SK-N-SH treated with all-trans-retinoic acid at 6 μM for 48 hours (cell line): Measurements from ENCODE around the gene CCSER1.

Source experiments
- ATAC-seq: fragments of 200-7000 bp; cut with Tn5 transposase; 3 replicates; pipeline ENCODE4 v1.9.1; 2020; ENCODE audit warnings: mild to moderate bottlenecking, moderate library complexity
- ARNTL ChIP-seq: fragments of 450-650 bp; formaldehyde crosslinking; IDR thresholded peaks from 2 replicates; pipeline ENCODE4 v1.5.0; 2020; ENCODE audit warnings: low read depth, mild to moderate bottlenecking, moderate library complexity, borderline replicate concordance
- BACH2 ChIP-seq: fragments of 250-450 bp; sonication (Bioruptor Pico); IDR thresholded peaks from 2 replicates; pipeline ENCODE4 v1.9.0; 2021; ENCODE audit warnings: mild to moderate bottlenecking, borderline replicate concordance
- CREB5 ChIP-seq: fragments of 250-450 bp; sonication (Bioruptor Pico); IDR thresholded peaks from 2 replicates; pipeline ENCODE4 v1.5.1; 2020; ENCODE audit warnings: low read depth, mild to moderate bottlenecking, moderate library complexity
- CSDC2 ChIP-seq: fragments of 250-450 bp; sonication (Bioruptor Pico); IDR thresholded peaks from 2 replicates; pipeline ENCODE4 v1.5.0; 2020; ENCODE audit warnings: mild to moderate bottlenecking, moderate library complexity
- ESRRG ChIP-seq: fragments of 250-450 bp; sonication (Bioruptor Pico); IDR thresholded peaks from 2 replicates; pipeline ENCODE4 v1.6.1; 2021; ENCODE audit warnings: mild to moderate bottlenecking
- GLIS3 ChIP-seq: fragments of 250-450 bp; sonication (Bioruptor Pico); IDR thresholded peaks from 2 replicates; pipeline ENCODE4 v1.5.0; 2020; ENCODE audit warnings: mild to moderate bottlenecking, moderate library complexity
- ISL1 ChIP-seq: fragments of 250-450 bp; sonication (Bioruptor Pico); IDR thresholded peaks from 2 replicates; pipeline ENCODE4 v2.1.2; 2022; ENCODE audit warnings: mild to moderate bottlenecking, moderate library complexity
- OSR1 ChIP-seq: fragments of 250-450 bp; sonication (Bioruptor Pico); IDR thresholded peaks from 2 replicates; pipeline ENCODE4 v1.8.0; 2022; ENCODE audit warnings: moderate library complexity, mild to moderate bottlenecking, inconsistent platforms
- POU6F1 ChIP-seq: fragments of 250-450 bp; sonication (Bioruptor Pico); IDR thresholded peaks from 2 replicates; pipeline ENCODE4 v1.8.0; 2021; ENCODE audit warnings: low read depth, mild to moderate bottlenecking, moderate library complexity, borderline replicate concordance
- PPARA ChIP-seq: fragments of 250-450 bp; sonication (Bioruptor Pico); IDR thresholded peaks from 2 replicates; pipeline ENCODE4 v1.5.0; 2020; ENCODE audit warnings: mild to moderate bottlenecking, borderline replicate concordance
- RARB ChIP-seq: fragments of 250-450 bp; sonication (Bioruptor Pico); IDR thresholded peaks from 2 replicates; pipeline ENCODE4 v1.8.0; 2021; ENCODE audit warnings: mild to moderate bottlenecking, moderate library complexity
- SNAI2 ChIP-seq: fragments of 250-450 bp; sonication (Bioruptor Pico); IDR thresholded peaks from 2 replicates; pipeline ENCODE4 v1.5.0; 2020; ENCODE audit warnings: mild to moderate bottlenecking, moderate library complexity
- TCF4 ChIP-seq: fragments of 250-450 bp; sonication (Bioruptor Pico); IDR thresholded peaks from 2 replicates; pipeline ENCODE4 v1.8.0; 2021; ENCODE audit warnings: mild to moderate bottlenecking, moderate library complexity, borderline replicate concordance
- TOX ChIP-seq: fragments of 250-450 bp; sonication (Bioruptor Pico); IDR thresholded peaks from 2 replicates; pipeline ENCODE4 v1.8.0; 2021; ENCODE audit warnings: mild to moderate bottlenecking, moderate library complexity, borderline replicate concordance
- ZC3H10 ChIP-seq: fragments of 250-450 bp; sonication (Bioruptor Pico); IDR thresholded peaks from 2 replicates; pipeline ENCODE4 v1.5.1; 2021; ENCODE audit warnings: mild to moderate bottlenecking, moderate library complexity
- ZFP3 ChIP-seq: fragments of 250-450 bp; sonication (Bioruptor Pico); IDR thresholded peaks from 2 replicates; pipeline ENCODE4 v1.5.0; 2020; ENCODE audit warnings: mild to moderate bottlenecking, moderate library complexity
- ZFP30 ChIP-seq: fragments of 450-650 bp; formaldehyde crosslinking; IDR thresholded peaks from 2 replicates; pipeline ENCODE4 v1.5.0; 2022; ENCODE audit warnings: mild to moderate bottlenecking, moderate library complexity
- ZNF565 ChIP-seq: fragments of 450-650 bp; formaldehyde crosslinking; conservative IDR thresholded peaks from 2 replicates; pipeline ENCODE4 v1.5.0; 2020; ENCODE audit warnings: low read depth, mild to moderate bottlenecking, moderate library complexity
- ZNF70 ChIP-seq: fragments of 450-650 bp; formaldehyde crosslinking; IDR thresholded peaks from 2 replicates; pipeline ENCODE4 v1.5.0; 2020; ENCODE audit warnings: mild to moderate bottlenecking, moderate library complexity
- ZNF8 ChIP-seq: fragments of 450-650 bp; formaldehyde crosslinking; IDR thresholded peaks from 2 replicates; pipeline ENCODE4 v1.5.0; 2020; ENCODE audit warnings: mild to moderate bottlenecking, moderate library complexity
- TF ChIP-seq, protein P1 (sequence below): fragments of 250-450 bp; sonication (Bioruptor Pico); IDR thresholded peaks from 2 replicates; pipeline ENCODE4 v1.5.0; 2020; ENCODE audit warnings: mild to moderate bottlenecking, moderate library complexity
- TF ChIP-seq, protein P2 (sequence below): fragments of 250-450 bp; sonication (Bioruptor Pico); IDR thresholded peaks from 2 replicates; pipeline ENCODE4 v1.8.0; 2020; ENCODE audit warnings: mild to moderate bottlenecking, moderate library complexity, borderline replicate concordance
- TF ChIP-seq, protein P3 (sequence below): fragments of 250-450 bp; sonication (Bioruptor Pico); IDR thresholded peaks from 2 replicates; pipeline ENCODE4 v1.5.1; 2021; ENCODE audit warnings: mild to moderate bottlenecking, moderate library complexity

The CCSER1 gene

GRCh38 chr4:90958256-90958895, 831.2 kb downstream of the CCSER1 start:
- ATAC-seq, result peak; percentile 98
- TF ChIP-seq, protein P1, sequence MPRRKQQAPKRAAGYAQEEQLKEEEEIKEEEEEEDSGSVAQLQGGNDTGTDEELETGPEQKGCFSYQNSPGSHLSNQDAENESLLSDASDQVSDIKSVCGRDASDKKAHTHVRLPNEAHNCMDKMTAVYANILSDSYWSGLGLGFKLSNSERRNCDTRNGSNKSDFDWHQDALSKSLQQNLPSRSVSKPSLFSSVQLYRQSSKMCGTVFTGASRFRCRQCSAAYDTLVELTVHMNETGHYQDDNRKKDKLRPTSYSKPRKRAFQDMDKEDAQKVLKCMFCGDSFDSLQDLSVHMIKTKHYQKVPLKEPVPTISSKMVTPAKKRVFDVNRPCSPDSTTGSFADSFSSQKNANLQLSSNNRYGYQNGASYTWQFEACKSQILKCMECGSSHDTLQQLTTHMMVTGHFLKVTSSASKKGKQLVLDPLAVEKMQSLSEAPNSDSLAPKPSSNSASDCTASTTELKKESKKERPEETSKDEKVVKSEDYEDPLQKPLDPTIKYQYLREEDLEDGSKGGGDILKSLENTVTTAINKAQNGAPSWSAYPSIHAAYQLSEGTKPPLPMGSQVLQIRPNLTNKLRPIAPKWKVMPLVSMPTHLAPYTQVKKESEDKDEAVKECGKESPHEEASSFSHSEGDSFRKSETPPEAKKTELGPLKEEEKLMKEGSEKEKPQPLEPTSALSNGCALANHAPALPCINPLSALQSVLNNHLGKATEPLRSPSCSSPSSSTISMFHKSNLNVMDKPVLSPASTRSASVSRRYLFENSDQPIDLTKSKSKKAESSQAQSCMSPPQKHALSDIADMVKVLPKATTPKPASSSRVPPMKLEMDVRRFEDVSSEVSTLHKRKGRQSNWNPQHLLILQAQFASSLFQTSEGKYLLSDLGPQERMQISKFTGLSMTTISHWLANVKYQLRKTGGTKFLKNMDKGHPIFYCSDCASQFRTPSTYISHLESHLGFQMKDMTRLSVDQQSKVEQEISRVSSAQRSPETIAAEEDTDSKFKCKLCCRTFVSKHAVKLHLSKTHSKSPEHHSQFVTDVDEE, result no peak
- TF ChIP-seq ZFP3, result no peak
- TF ChIP-seq RARB (CRISPR knock-in tag), result no peak
- TF ChIP-seq ZNF70, result no peak
- TF ChIP-seq, protein P2, sequence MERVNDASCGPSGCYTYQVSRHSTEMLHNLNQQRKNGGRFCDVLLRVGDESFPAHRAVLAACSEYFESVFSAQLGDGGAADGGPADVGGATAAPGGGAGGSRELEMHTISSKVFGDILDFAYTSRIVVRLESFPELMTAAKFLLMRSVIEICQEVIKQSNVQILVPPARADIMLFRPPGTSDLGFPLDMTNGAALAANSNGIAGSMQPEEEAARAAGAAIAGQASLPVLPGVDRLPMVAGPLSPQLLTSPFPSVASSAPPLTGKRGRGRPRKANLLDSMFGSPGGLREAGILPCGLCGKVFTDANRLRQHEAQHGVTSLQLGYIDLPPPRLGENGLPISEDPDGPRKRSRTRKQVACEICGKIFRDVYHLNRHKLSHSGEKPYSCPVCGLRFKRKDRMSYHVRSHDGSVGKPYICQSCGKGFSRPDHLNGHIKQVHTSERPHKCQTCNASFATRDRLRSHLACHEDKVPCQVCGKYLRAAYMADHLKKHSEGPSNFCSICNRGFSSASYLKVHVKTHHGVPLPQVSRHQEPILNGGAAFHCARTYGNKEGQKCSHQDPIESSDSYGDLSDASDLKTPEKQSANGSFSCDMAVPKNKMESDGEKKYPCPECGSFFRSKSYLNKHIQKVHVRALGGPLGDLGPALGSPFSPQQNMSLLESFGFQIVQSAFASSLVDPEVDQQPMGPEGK, result no peak
- no peak for TF ChIP-seq TCF4 (CRISPR knock-in tag)
- no peak for TF ChIP-seq PPARA (CRISPR knock-in tag)
- no peak for TF ChIP-seq CSDC2 (CRISPR knock-in tag)
- no peak for TF ChIP-seq BACH2 (CRISPR knock-in tag)
- no peak for TF ChIP-seq SNAI2 (CRISPR knock-in tag)
- TF ChIP-seq TOX (CRISPR knock-in tag), result no peak
- no peak for TF ChIP-seq ESRRG
- TF ChIP-seq GLIS3, result no peak
- no peak for TF ChIP-seq ZFP30 (CRISPR knock-in tag)
- TF ChIP-seq, all 23 proteins: peak for 0

- no peak for ATAC-seq
- TF ChIP-seq, protein P1, result no peak
- TF ChIP-seq ZNF565, result no peak
- TF ChIP-seq SNAI2 (CRISPR knock-in tag), result no peak
- no peak for TF ChIP-seq ESRRG
- no peak for TF ChIP-seq ZFP30 (CRISPR knock-in tag)
- no peak for TF ChIP-seq TOX (CRISPR knock-in tag)
- no peak for TF ChIP-seq PPARA (CRISPR knock-in tag)
- TF ChIP-seq ZFP3, result no peak
- no peak for TF ChIP-seq OSR1
- no peak for TF ChIP-seq ZC3H10 (CRISPR knock-in tag)
- TF ChIP-seq TCF4 (CRISPR knock-in tag), result no peak
- TF ChIP-seq ZNF70, result no peak
- no peak for TF ChIP-seq ISL1 (CRISPR knock-in tag)
- no peak for TF ChIP-seq BACH2 (CRISPR knock-in tag)
- TF ChIP-seq RARB (CRISPR knock-in tag), result no peak
- no peak for TF ChIP-seq ZNF8 (CRISPR knock-in tag)
- no peak for TF ChIP-seq ARNTL
These were observed 833.2 kb downstream of the CCSER1 start for GRCh38 chr4:90960433-90960832.

DNA sequence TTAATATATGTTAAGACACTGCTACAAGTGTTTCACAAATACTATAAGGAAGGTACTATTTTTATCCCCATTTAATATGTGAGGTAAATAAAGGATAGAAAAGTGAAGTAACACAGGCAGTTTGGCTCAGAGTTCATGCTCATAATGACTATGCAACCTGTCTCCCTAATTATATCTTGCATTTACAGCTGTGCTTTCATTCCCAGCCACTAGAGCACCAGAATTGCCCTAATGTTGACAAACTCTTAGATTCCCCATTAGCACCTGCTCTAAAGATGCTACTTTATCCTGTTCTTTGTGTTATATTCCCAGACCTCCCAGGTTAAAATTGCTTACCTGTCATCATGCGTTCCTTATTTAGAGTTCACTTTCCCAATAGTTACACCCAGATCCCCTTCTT, 833.6 kb downstream of the CCSER1 start:
- ATAC-seq, result no peak
- TF ChIP-seq OSR1, result no peak
- no peak for TF ChIP-seq PPARA (CRISPR knock-in tag)
- TF ChIP-seq, protein P3, sequence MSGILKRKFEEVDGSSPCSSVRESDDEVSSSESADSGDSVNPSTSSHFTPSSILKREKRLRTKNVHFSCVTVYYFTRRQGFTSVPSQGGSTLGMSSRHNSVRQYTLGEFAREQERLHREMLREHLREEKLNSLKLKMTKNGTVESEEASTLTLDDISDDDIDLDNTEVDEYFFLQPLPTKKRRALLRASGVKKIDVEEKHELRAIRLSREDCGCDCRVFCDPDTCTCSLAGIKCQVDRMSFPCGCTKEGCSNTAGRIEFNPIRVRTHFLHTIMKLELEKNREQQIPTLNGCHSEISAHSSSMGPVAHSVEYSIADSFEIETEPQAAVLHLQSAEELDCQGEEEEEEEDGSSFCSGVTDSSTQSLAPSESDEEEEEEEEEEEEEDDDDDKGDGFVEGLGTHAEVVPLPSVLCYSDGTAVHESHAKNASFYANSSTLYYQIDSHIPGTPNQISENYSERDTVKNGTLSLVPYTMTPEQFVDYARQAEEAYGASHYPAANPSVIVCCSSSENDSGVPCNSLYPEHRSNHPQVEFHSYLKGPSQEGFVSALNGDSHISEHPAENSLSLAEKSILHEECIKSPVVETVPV, result no peak
- no peak for TF ChIP-seq CREB5 (CRISPR knock-in tag)
- TF ChIP-seq, protein P2, result no peak
- no peak for TF ChIP-seq POU6F1
- no peak for TF ChIP-seq ZC3H10 (CRISPR knock-in tag)
- no peak for TF ChIP-seq TOX (CRISPR knock-in tag)
- no peak for TF ChIP-seq ZFP3
- no peak for TF ChIP-seq ZNF565
- TF ChIP-seq ARNTL, result no peak
- no peak for TF ChIP-seq ZNF8 (CRISPR knock-in tag)
- no peak for TF ChIP-seq ISL1 (CRISPR knock-in tag)
- no peak for TF ChIP-seq ZFP30 (CRISPR knock-in tag)
- no peak for TF ChIP-seq RARB (CRISPR knock-in tag)
